SW 1271 (cell line): ENCODE measurements around the gene C1QTNF4.
A peak's percentile ranks its signal among the peaks of the same experiment; 100 is the strongest.
"Not testable (repeated sequence)": the region's sequence is repeated elsewhere in the genome, so short reads cannot be mapped to it uniquely, and the experiment has no call there.

ENCODE experiments used
- DNase-seq, 2 experiments: peaks; one replicate each; lab custom pipeline; 2025; lab: John Stamatoyannopoulos, UW

C1QTNF4 gene

GRCh38 chr11:47593934-47594855 is at the start of gene C1QTNF4:
Gene C1QTNF4, minus strand, starts transcription at chr11:47594411. Its CDS starts 3,601 bp downstream, at chr11:47590810.
- DNase-seq: no peak

GRCh38 chr11:47642099-47642855 is 48.1 kb upstream of the C1QTNF4 start, which contains the start of gene MTCH2:
Gene MTCH2, minus strand, starts transcription at chr11:47642559. Its CDS starts 94 bp downstream, at chr11:47642465.
- peak; percentile 88 to 95 for DNase-seq

- DNase-seq: no peak
Observed at GRCh38 chr11:47641600-47642098, 47.4 kb upstream of the C1QTNF4 start.

- DNase-seq: not testable (repeated sequence)
Observed at GRCh38 chr11:47640506-47640905, 46.3 kb upstream of the C1QTNF4 start.

DNA sequence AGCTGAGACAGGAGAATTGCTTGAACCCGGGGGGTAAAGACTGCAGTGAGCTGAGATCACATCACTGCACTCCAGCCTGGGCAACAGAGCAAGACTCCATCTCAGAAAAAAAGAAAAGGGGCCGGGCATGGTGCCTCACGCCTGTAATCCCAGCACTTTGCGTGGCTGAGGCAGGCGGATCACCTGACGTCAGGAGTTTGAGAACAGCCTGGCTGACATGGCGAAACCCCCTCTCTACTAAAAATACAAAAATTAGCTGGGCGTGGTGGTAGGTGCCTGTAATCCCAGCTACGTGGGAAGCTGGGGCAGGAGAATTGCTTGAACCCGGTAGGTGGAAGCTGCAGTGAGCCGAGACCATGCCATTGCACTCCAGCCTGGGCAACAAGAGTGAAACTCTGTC is 42.1 kb upstream of the C1QTNF4 start:
- not testable (repeated sequence) for DNase-seq

- DNase-seq: no peak
Observed at GRCh38 chr11:47631473-47631872, 37.3 kb upstream of the C1QTNF4 start.

DNA sequence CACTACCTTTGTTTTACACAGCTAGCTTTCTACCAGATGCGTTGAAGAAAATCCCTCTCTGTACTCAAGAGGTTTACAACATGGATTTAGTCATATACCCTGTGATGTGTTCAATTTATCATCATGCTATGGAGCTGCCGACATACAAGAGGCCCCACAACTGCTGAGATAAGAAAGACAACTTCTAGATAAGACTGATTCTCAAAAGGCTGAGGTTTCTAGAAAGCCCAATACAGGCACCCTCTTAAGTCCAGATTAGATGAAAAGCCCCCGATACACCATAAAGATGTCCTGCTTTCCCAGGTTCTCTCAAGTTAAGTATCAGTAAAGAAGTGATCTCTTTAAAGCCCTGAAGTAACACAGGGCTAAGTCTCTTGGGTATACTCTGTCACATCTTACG is 33.8 kb upstream of the C1QTNF4 start:
- DNase-seq: no peak

DNA sequence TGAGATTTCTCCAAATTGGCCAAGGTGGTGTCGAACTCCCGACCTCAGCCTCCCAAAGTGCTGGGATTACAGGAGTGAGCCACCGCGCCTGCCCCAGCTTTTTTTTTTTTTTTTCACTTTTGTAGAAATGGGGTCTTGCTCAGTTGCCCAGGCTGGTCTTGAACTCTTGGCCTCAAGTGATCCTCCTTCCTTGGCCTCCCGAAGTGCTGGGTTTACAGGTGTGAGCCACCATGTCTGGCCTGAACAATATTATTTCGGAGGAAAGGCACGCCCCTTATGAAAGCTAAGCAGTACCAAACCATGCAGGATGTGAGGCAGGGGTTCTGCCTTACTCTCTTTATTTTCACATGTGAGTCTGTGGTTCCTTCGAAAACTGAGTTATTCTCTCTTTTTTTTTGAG is 32.0 kb upstream of the C1QTNF4 start:
- no peak for DNase-seq

DNA sequence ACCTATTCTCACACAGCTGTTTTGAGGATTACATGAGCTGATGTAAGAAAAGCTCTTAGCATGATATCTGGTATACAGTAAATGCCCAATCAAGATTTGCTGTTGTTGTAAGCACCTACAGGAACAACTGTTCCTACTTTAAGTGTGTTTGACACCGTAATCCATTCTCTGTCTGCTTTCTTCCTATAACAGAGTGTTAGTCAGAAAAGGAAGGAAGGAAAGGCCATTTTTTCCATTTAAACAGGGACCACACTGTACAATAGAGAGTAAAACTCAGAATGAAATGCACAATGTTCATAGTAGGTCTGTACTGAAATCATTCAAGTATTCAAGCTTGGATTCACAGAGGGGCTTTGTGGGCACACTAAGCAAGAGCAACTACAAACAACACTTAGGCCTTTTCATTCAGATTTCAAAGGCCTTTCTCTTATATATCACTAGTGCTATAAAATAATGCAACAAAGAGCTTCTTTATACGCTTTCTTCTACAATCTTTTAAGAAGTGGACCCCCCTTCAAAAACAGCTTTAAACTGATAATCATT is 26.7 kb upstream of the C1QTNF4 start:
- DNase-seq: no peak

GRCh38 chr11:47617417-47617809 is 23.2 kb upstream of the C1QTNF4 start:
- DNase-seq: no peak

DNA sequence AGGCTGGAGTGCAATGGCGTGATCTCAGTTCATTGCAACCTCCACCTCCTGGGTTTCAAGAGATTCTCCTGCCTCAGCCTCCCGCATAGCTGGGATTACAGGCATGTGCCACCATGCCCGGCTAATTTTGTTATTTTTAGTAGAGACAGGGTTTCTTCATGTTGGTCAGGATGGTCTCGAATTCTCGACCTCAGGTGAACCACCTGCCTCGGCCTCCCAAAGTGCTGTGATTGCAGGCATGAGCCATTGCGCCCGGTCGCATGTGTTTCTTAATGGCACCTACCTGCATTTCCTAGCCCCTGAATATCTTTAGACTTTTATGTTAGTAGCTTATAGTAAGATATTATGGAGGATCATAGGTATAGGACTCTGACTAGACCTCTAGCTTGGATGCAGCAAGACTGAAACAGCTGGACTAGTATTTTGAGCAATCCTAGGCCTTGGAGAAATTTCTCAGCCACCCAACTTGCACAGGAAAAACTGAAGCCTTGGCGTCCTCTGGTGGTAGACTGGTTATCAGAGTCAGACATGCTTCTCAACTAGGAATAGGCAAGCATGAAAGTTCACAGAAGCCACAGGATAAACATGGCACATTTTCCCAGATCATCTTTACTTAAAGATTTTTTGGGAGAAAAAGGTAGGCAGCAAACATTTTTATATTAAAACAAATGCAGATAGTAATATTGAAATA is 22.7 kb upstream of the C1QTNF4 start:
- peak in 1 of 2 experiments; percentile 45 for DNase-seq

DNA sequence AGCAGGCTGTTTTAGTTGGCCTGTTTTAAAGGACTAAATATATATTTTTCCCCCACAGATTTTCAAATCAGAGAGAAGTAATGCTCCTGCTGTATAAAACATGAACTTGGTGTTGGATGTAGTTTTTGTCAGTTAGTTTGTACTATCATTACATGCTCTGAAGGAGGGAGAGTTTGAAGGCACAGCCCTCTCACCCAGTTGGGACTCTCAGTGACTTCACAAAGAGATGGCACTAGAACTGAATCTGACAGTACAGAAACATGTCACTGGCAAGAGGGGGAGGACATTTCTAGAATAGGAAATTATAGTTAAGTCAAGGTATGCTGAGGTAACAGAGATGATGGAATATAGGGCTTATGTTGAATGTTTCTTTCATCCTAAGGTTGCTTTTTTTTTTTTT is 21.0 kb upstream of the C1QTNF4 start:
- no peak for DNase-seq

- DNase-seq: no peak
Observed at GRCh38 chr11:47611348-47611794, 17.2 kb upstream of the C1QTNF4 start.

- DNase-seq: no peak
Observed at GRCh38 chr11:47609675-47610074, 15.5 kb upstream of the C1QTNF4 start.

GRCh38 chr11:47607380-47607779 is 13.2 kb upstream of the C1QTNF4 start:
- no peak for DNase-seq

DNA sequence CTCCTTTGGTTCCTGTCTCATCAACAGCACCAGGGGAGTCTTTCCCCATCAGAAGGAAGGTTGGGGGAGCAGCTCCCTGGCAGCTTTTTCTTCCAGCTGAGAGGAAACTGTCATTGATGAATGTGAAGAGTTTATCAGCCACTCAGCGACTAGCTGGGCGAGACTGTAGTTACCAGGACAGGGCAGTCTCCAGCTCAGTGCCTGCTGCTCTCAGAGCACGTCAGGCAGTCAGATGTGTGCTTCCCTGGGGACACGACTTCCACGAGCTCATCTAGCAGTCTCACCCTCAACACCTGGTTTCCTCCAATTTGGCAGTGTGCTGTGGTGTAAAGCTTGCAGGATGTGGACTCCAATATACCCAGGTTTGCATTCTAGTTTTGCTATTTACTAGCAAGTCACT is 12.5 kb upstream of the C1QTNF4 start:
- DNase-seq: no peak

GRCh38 chr11:47605921-47606320 is 11.7 kb upstream of the C1QTNF4 start:
- DNase-seq: no peak

GRCh38 chr11:47603295-47603694 is 9.1 kb upstream of the C1QTNF4 start:
- no peak for DNase-seq

DNA sequence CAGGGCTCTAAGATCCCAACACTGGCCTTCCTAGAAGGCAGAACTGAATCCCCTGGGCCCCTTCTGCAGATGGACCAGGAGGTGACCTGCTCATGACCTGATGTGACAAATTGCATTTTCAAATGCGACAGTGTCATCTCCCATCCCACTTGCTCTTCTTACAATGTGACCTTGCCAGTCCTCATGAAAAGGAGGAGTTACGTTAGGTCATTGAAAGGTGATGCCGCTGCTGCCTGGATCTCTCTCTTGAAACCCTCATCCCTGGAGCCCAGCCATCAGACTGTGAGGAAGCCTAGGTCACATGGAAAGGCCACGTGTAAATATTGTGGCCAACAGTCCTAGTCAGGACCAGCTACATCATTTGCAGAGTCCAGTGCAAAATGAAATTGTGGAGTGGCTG is 5.7 kb upstream of the C1QTNF4 start:
- DNase-seq: no peak

DNA sequence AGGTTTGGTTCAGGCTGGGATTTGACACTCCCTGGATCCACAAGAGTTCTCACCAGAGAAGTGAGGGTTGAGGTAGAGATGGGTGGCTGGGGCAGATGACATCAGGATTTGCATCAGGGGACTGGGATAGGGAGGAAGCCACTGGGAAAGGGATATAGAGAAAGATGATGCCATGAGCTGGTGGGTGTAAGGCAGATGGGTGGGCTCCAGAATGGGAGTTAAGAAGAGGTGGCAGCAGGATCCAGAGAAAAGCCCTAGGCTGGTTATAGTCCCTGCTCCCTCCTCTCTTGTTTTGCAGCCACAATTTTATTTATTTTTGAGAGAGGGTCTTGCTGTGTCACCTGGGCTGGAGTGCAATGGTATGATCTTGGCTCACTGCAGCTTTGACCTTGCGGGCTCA is 1.8 kb upstream of the C1QTNF4 start:
- DNase-seq: no peak

GRCh38 chr11:47595029-47595428 is 818 bp upstream of the C1QTNF4 start:
- DNase-seq: no peak

DNA sequence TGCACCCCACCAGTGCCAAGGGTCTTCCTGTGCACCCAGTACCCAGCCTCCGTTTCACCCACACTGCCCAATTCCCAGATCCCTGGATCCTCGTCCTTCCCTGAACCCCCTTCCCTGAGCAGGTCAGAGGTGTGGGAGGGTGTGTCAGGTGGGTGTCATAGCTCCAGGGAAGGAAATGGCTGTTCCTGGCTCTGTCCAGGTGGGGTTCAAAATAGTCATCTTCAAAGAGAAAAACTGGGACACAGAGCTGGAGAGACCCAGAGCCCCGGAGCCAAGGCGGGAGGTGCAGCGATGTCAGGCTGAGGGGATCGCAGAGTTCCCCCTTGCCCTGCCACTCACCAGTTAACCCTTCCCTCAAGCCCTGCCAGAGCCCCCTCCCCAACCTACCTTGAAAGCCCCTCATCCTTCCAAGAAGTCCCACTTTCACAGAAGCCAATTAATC is 698 bp downstream of the C1QTNF4 start:
- no peak for DNase-seq
